HG03025 (cell line): ENCODE data around the gene DMXL2.
"Not testable (repeated sequence)": the region's sequence is repeated elsewhere in the genome, so short reads cannot be mapped to it uniquely, and the experiment has no call there.

Experiments
- ATAC-seq: cut with Tn5 transposase; IDR thresholded peaks from one replicate; pipeline ENCODE4 v1.9.1; 2021; ENCODE audit warnings: mild to moderate bottlenecking, moderate library complexity; ENCODE audit not compliant: unreplicated experiment, low FRiP score

The DMXL2 gene

DNA sequence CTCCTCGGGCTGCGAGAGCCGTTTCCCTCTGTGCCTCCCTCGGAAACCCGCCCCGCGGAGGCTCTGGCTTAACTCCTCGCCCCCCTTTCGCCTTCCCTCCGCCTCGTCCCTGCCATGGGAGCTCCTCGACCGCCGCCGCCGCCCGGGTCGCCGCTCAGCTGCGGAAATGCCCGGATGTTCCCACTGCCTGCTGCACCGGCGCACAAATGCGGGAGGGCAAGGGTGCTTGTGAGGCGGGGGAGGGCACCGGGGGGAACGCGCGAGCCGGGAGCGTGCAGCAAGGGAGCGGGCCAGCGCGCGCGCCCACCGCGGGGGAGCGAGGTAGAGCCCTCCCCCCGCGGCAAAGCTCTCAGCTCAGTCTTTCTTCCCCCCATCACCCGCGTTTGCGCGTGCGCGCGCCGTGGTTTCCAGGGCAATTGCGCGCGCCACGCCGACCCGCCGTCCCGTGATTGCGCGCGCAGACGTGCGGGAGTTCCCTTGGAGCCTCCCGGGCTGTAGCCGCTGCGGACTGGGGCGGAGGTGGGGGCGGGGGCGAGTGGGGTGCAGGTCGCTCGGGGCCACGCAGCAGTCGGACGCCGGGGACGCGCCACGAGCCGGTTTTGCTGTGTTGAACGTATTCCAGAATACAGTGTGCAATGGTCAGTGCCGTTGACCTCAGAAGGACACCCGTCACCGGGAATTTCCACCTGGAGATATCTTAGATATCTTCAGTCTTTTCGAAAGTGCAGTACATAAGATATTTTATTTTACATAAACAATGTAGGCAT, at the start of gene DMXL2:
Gene DMXL2 (minus strand): TSS at position 168 of the 767 bp plus-strand sequence. CDS start 226 bp downstream, outside the sequence.
- ATAC-seq, result peak; percentile 36

- ATAC-seq, result no peak
Observed at GRCh38 chr15:51672155-51672687, 49.6 kb upstream of the DMXL2 start.

DNA sequence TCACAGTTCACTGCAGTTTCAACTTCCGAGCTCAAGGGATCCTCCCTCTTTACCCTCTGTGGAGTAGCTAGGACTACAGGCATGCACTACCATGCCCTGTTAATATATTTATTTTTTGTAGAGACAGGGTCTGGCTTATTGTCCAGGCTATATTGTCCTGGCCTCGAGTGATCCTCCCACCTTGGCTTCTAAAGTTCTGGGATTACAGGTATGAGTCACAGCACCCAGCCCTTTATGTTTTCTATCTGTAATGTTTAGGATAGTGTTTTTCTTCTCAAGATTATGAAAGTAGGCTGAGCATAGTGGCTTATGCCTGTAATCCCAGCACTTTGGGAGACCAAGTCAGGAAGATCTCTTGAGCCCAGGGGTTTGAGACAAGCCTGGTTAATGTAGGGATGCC, 46.8 kb upstream of the DMXL2 start:
- ATAC-seq, result no peak

DNA sequence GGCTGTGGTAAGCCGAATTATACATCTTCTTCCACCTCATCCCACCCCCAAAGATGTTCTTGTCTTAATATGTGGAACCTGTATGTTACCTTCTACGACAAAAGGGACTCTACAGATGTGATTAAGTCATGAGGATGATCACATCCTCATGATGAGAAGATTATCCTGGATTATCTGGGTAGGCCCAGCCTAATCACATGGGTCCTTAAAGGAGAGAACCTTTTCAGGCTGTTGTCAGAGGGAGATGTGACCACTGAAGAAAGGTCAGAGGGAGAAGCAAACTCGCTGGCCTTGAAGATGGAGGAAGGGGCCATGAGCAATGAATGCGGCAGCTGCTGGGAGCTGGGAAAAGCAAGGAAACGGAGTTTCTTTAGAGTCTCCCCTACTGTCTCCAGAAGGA, 45.9 kb upstream of the DMXL2 start:
- ATAC-seq, result no peak

DNA sequence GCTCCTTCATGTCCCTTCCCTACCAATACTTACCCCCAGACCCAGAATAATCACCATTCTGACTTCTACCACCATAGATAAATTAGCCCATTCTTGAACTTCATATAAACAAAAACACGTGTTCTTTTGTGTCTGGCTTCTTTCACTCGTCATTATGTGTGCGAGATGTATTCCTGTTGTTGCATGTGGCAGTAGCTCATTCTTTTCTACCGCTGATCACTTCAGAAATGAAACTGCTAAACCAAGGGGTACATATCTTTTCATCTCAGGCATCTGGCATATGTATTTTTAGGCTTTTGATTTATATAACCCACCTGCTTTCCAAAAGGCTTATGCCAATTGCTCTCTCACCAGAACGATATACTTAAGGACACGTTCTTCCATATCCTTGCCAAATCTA, 44.9 kb upstream of the DMXL2 start:
- no peak for ATAC-seq

DNA sequence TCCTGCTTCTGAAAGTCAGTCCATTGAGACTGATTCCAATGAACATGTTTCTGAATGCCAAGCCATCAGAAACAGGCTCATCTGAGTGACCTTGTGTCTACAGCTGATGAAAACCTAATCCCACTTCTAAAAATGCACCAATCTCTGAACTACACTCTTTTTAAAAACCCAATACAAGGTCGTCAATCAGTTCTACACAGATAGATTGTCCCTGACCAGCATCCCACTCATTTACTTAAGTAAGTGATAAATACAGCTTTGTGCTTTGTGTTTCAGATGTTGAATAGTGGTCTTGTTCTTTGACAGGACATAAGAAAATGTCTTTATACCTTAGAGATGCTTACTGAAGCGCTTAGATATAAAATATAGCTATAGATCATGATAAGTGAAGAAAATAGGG, 38.5 kb upstream of the DMXL2 start:
- ATAC-seq, result no peak

DNA sequence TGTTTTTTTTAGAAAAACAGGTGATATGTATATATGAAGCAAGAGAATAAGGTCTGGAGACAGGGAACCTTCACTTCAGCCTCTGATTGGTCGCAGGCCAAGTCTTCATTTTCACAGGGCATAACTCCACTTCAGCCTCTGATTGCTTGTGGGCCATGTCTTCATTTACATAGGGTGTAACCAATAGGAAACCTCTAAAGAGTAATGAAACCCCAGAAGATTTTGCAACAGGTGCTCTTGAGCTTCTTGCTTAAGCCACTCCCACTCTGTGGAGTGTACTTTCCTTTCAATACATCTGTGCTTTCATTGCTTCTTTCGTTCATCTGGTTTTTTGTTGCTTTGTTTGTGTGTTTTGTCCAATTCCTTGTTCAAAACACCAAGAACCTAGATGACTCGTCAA, 36.1 kb upstream of the DMXL2 start:
- no peak for ATAC-seq

DNA sequence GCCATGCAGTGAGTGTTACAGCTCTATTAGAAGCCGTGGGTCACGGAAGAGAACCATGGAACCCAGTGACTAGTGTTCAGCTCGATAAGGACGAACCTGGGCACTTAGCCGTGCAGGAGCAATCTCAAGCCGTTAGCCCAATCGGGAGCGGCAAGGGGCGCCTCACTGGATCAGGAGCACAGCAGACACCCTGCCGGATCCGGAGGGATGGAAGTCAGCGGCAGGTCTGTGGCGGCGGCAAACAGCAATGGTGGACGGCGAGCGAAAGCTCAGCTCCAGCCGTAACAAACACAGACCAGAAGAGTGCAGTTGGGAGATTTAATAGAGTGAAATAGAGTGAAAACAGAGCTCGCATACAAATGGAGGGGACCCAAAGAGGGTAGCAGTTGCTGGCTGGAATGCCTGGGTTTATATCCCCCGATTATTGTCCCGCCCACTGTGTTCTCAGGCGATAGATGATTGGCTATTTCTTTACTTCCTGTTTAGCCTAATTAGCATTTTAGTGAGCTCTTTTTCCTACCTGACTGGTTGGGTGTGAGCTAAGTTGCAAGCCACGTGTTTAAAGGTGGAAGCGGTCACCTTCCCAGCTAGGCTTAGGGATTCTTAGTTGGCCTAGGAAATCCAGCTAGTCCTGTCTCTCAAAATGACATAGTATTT, 33.0 kb upstream of the DMXL2 start:
- ATAC-seq, result not testable (repeated sequence)

- ATAC-seq, result no peak
Observed at GRCh38 chr15:51652084-51652668, 29.6 kb upstream of the DMXL2 start.

- no peak for ATAC-seq
Observed at GRCh38 chr15:51649659-51650521, 27.3 kb upstream of the DMXL2 start.

DNA sequence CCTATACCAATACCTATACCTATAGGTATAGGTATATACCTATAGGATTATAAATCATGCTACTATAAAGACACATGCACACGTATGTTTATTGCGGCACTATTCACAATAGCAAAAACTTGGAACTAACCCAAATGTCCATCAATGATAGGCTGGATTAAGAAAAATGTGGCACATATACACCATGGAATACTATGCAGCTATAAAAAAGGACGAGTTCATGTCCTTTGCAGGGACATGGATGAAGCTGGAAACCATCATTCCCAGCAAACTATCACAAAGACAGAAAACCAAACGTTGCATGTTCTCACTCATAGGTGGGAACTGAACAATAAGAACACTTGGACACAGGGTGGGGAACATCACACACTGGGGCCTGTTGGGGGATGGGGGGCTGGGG, 26.1 kb upstream of the DMXL2 start:
- ATAC-seq, result not testable (repeated sequence)

- not testable (repeated sequence) for ATAC-seq
Observed at GRCh38 chr15:51648101-51648500, 25.5 kb upstream of the DMXL2 start.

- ATAC-seq, result no peak
Observed at GRCh38 chr15:51647128-51647562, 24.6 kb upstream of the DMXL2 start.

DNA sequence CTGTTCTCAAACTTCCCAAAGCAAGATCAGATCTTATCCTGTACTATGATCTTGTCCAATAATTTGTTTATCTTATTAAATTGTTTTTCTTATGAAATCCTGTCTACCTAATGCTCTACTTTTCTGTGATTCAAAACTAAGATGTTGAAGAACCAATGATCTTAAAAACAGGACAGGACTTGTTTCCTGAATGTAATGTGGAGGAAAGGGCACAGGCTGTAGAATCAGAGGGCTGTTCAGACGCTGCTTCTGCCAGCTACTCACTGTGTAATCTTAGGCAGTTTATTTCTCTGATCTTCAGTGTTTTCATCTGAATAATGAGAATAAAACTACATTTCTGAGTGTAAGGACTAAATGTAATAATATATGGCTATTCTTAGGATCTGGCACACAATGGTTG, 20.1 kb upstream of the DMXL2 start:
- no peak for ATAC-seq

GRCh38 chr15:51641490-51642130, 19.0 kb upstream of the DMXL2 start:
- ATAC-seq, result no peak

- ATAC-seq, result no peak
Observed at GRCh38 chr15:51634591-51635198, 12.1 kb upstream of the DMXL2 start.

DNA sequence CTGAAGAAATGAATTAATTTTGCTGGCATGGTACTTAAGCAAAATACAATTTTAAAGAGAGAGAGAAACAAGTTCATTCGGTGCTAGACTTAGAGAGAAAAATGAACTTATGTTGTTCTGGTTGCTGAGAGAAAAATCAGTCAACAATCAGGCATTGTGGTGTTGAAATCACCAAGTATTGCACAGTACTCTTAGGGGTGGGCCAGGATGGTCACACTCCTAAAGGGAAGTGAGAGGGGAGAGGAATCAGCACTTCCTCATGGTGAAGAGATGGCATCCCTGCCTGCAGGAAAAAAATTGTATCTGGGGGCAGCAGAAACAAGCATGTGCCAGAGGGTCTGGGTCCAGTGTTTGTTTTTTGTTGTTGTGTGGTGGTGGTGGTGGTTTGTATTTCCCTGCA, 7.0 kb upstream of the DMXL2 start:
- ATAC-seq, result no peak

DNA sequence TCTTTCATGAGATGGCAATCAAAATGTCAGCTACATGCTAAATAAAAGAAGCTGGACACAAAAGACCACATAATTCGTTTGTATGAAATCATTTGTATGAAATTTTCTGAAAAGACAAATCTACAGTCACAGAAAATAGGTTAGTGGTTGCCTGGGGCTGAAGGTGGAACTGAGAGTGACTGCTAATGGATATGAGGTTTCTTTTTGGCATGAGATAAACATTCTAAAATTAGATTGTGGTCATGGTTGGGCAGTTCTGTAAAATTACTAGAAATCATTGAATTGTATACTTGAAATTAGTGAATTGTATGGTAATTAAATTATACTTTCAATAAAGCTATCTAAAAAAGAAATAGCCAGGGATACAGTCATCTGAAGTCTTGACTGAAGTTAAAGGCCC, 2.7 kb upstream of the DMXL2 start:
- ATAC-seq, result no peak

DNA sequence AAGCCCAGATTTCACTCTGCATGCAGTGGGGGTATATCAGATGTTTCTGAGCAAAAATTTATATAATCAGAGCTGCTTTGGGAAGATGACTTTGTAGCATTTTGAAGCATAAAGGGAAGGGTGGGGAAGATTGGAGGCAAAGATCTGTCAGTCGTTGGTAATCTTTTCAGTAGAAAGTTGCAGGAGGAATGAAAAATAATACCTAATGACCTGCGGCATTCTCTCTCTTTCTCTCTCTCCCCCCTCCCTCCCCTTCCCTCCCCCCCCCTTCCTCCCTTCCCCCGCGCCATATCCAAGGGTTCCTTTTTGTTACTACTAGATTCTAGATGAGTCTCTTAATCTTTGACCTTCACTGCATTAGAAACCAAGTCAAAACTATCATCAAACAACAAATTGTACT, 1.5 kb upstream of the DMXL2 start:
- ATAC-seq, result no peak
